ENCODE measurements around the gene RALGAPA1. TPM values are rescaled to one million over a fixed set of nuclear protein-coding genes. Genes with fewer than 3 reads are reported as not detected.
"Not testable (repeated sequence)": the region's sequence is repeated elsewhere in the genome, so short reads cannot be mapped to it uniquely, and the experiment has no call there.

RALGAPA1 gene
- total and polyA plus RNA-seq, 2 donors (not counting 1 experiment from before 2014, with no cell fraction given) = 17.3 to 94.0 TPM

DNA sequence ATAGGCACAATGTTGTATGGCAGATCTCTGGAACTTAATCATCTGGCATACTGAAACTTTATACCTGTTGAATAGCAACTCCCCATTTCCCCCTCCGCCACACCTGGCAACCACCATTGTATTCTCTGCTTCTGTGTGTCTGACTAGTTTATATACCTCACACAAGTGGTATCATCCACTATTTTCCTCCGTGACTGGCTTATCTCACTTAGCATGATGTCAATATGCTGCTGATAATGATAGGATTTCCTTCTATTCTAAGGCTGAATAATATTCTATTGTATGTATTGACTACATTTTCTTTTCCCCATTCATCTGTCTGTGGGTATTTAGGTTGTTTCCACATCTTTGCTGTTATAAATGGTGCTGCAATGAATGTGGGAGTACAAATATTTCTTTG, 38.5 kb upstream of the RALGAPA1 start:
- H3K4me3 Mint-ChIP-seq = no peak overlapping the region
- WGBS (ENCODE audit: insufficient coverage) = no CpG with 5 or more reads among the region's 2 CpGs
- CTCF ChIA-PET = no interaction called here
- H3K79me2 ChIP-seq (ENCODE audit: control insufficient read depth, insufficient read depth, low read length) = no peaks in the 10 kb centered on the region
- no peak overlapping the region for H3K4me3 ChIP-seq (ENCODE audit: control extremely low read depth in 1 of 5, extremely low read depth in 1 of 5, insufficient read depth in 1 of 5, low read depth in 2 of 5, low read length in 4 of 5)
- intact Hi-C loops (cut with micrococcal nuclease) = no loop called here
- no peak overlapping the region for H3K27ac ChIP-seq (ENCODE audit: low read length in 2 of 2)
- H3K4me1 ChIP-seq (ENCODE audit: control insufficient read depth in 2 of 2, insufficient read depth in 2 of 2, low read length in 2 of 2) = no peaks in the 10 kb centered on the region
- TF ChIP-seq CTCF (IDR thresholded peaks at IDR 0.05) (no peak), EZH2 (IDR thresholded peaks at IDR 0.05; ENCODE audit: borderline replicate concordance, insufficient read depth, low read depth, low read length, poor library complexity, severe bottlenecking) (no peak)
- no peak overlapping the region for H3K27ac Mint-ChIP-seq
- DNase-seq (no peak), ATAC-seq (ENCODE audit: low read depth) (no peak)
- peaks cover 2 to 13% of the 10 kb centered on the region in 2 experiments for H3K36me3 ChIP-seq (replicated peaks in 1 of 2; ENCODE audit: control extremely low read depth in 1 of 2, control insufficient read depth in 1 of 2, extremely low read depth in 1 of 2, insufficient read depth in 2 of 2, low read length in 1 of 2)
- peaks cover 6% of the 10 kb centered on the region for H3K9me3 Mint-ChIP-seq (ENCODE audit: insufficient read depth)
- no peaks in the 10 kb centered on the region for H3K4me1 Mint-ChIP-seq
- no peaks in the 10 kb centered on the region for H4K20me1 ChIP-seq (ENCODE audit: control insufficient read depth, insufficient read depth, low read length, poor library complexity, severe bottlenecking)
- H3K27me3 ChIP-seq (replicated peaks in 1 of 4; ENCODE audit: control extremely low read depth in 1 of 4, control insufficient read depth in 3 of 4, insufficient read depth in 4 of 4, low read length in 3 of 4) = no peaks in the 10 kb centered on the region
- POLR2A ChIA-PET = no interaction called here
- H3K9me3 ChIP-seq (ENCODE audit: control extremely low read depth in 1 of 3, control insufficient read depth in 2 of 3, insufficient read depth in 1 of 3, low read length in 2 of 3) = peaks cover 0 to 4% (median 1%) of the 10 kb centered on the region in 3 donors
- H3K27me3 Mint-ChIP-seq = no peaks in the 10 kb centered on the region
- no peak overlapping the region for H3K4me2 ChIP-seq (replicated peaks; ENCODE audit: low read depth, low read length, poor library complexity, severe bottlenecking)
- H3K9ac ChIP-seq (ENCODE audit: low read length) = no peak overlapping the region
- H2AFZ ChIP-seq (ENCODE audit: insufficient read depth, low read depth, low read length, poor library complexity, severe bottlenecking) = no peak overlapping the region

GRCh38 chr14:35844494-35844893, 35.4 kb upstream of the RALGAPA1 start:
- no peaks in the 10 kb centered on the region for H3K4me1 Mint-ChIP-seq
- CTCF ChIA-PET = no interaction called here

GRCh38 chr14:35842245-35842644, 33.1 kb upstream of the RALGAPA1 start:
- H3K27ac ChIP-seq (ENCODE audit: low read length in 2 of 2); CTCF ChIA-PET: not testable (repeated sequence)

More at GRCh38 chr14:35844494-35844893, 35.4 kb upstream of the RALGAPA1 start:
- Mint-ChIP-seq H3K27me3 (no peaks in the 10 kb centered on the region), H3K9me3 (ENCODE audit: insufficient read depth) (peaks cover 13% of the 10 kb centered on the region), H3K27ac (no peak overlapping the region), H3K4me3 (no peak overlapping the region)
- no peak overlapping the region for H3K4me2 ChIP-seq (replicated peaks; ENCODE audit: low read depth, low read length, poor library complexity, severe bottlenecking)
- DNase-seq = no peak
- H2AFZ ChIP-seq (ENCODE audit: insufficient read depth, low read depth, low read length, poor library complexity, severe bottlenecking) = no peak overlapping the region
- H3K4me3 ChIP-seq (ENCODE audit: control extremely low read depth in 1 of 5, extremely low read depth in 1 of 5, insufficient read depth in 1 of 5, low read depth in 2 of 5, low read length in 4 of 5) = no peak overlapping the region
- no peak for TF ChIP-seq CTCF (IDR thresholded peaks at IDR 0.05)
- intact Hi-C loops (cut with micrococcal nuclease) = no loop called here
- H3K27ac ChIP-seq (ENCODE audit: low read length in 2 of 2) = no peak overlapping the region
- no peaks in the 10 kb centered on the region for H4K20me1 ChIP-seq (ENCODE audit: control insufficient read depth, insufficient read depth, low read length, poor library complexity, severe bottlenecking)
- peaks cover 0 to 9% (median 0%) of the 10 kb centered on the region in 3 donors for H3K9me3 ChIP-seq (ENCODE audit: control extremely low read depth in 1 of 3, control insufficient read depth in 2 of 3, insufficient read depth in 1 of 3, low read length in 2 of 3)
- no peaks in the 10 kb centered on the region for H3K27me3 ChIP-seq (replicated peaks in 1 of 4; ENCODE audit: control extremely low read depth in 1 of 4, control insufficient read depth in 3 of 4, insufficient read depth in 4 of 4, low read length in 3 of 4)
- no peak overlapping the region for H3K9ac ChIP-seq (ENCODE audit: low read length)
- H3K79me2 ChIP-seq (ENCODE audit: control insufficient read depth, insufficient read depth, low read length) = no peaks in the 10 kb centered on the region
- H3K4me1 ChIP-seq (ENCODE audit: control insufficient read depth in 2 of 2, insufficient read depth in 2 of 2, low read length in 2 of 2) = no peaks in the 10 kb centered on the region
- POLR2A ChIA-PET = no interaction called here
- no peak for ATAC-seq (ENCODE audit: low read depth)
- H3K36me3 ChIP-seq (replicated peaks in 1 of 2; ENCODE audit: control extremely low read depth in 1 of 2, control insufficient read depth in 1 of 2, extremely low read depth in 1 of 2, insufficient read depth in 2 of 2, low read length in 1 of 2) = peaks cover 3 to 13% of the 10 kb centered on the region in 2 experiments
- WGBS (ENCODE audit: insufficient coverage) = 100% methylated on average over 5 of the region's 8 CpGs

More at GRCh38 chr14:35842245-35842644, 33.1 kb upstream of the RALGAPA1 start:
- H3K36me3 ChIP-seq (replicated peaks in 1 of 2; ENCODE audit: control extremely low read depth in 1 of 2, control insufficient read depth in 1 of 2, extremely low read depth in 1 of 2, insufficient read depth in 2 of 2, low read length in 1 of 2) = peaks cover 5 to 13% of the 10 kb centered on the region in 2 experiments
- H2AFZ ChIP-seq (ENCODE audit: insufficient read depth, low read depth, low read length, poor library complexity, severe bottlenecking); H4K20me1 ChIP-seq (ENCODE audit: control insufficient read depth, insufficient read depth, low read length, poor library complexity, severe bottlenecking); H3K9me3 ChIP-seq (ENCODE audit: control extremely low read depth in 1 of 3, control insufficient read depth in 2 of 3, insufficient read depth in 1 of 3, low read length in 2 of 3); H3K79me2 ChIP-seq (ENCODE audit: control insufficient read depth, insufficient read depth, low read length); H3K4me1 Mint-ChIP-seq; intact Hi-C loops (cut with micrococcal nuclease); H3K27me3 ChIP-seq (replicated peaks in 1 of 4; ENCODE audit: control extremely low read depth in 1 of 4, control insufficient read depth in 3 of 4, insufficient read depth in 4 of 4, low read length in 3 of 4); POLR2A ChIA-PET; H3K4me2 ChIP-seq (replicated peaks; ENCODE audit: low read depth, low read length, poor library complexity, severe bottlenecking); H3K27me3 Mint-ChIP-seq; H3K4me3 Mint-ChIP-seq; H3K9ac ChIP-seq (ENCODE audit: low read length); H3K4me1 ChIP-seq (ENCODE audit: control insufficient read depth in 2 of 2, insufficient read depth in 2 of 2, low read length in 2 of 2); ATAC-seq (ENCODE audit: low read depth); DNase-seq; H3K27ac Mint-ChIP-seq; H3K4me3 ChIP-seq (ENCODE audit: control extremely low read depth in 1 of 5, extremely low read depth in 1 of 5, insufficient read depth in 1 of 5, low read depth in 2 of 5, low read length in 4 of 5): not testable (repeated sequence)
- H3K9me3 Mint-ChIP-seq (ENCODE audit: insufficient read depth) = peaks cover 14% of the 10 kb centered on the region
- WGBS (ENCODE audit: insufficient coverage) = no CpG with 5 or more reads among the region's 2 CpGs
